ENCODE measurements around the gene DDR2.
"Not testable (repeated sequence)": the region's sequence is repeated elsewhere in the genome, so short reads cannot be mapped to it uniquely, and the experiment has no call there.

DDR2 gene

DNA sequence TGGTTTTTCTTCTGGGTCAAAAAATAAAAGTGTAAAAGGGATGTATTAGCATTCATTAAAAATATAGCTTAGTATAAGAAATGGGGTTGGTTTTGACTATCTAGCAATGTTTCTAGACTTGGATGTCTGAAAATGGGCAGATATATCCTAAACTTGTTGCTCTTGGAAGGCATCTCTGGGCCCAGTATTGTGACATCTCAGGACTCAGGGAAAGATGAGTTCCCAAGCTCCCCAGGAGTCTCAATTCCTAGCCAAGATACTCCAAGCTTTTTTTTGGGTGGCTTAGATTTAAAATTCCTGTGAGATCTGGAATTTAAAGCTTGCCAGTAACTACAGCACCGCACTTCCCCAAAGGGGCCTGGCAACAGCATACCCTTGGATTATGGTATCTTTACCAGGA is 146.8 kb downstream of the DDR2 start:
- DNase-seq (ENCODE audit: low spot score) = no peak

DNA sequence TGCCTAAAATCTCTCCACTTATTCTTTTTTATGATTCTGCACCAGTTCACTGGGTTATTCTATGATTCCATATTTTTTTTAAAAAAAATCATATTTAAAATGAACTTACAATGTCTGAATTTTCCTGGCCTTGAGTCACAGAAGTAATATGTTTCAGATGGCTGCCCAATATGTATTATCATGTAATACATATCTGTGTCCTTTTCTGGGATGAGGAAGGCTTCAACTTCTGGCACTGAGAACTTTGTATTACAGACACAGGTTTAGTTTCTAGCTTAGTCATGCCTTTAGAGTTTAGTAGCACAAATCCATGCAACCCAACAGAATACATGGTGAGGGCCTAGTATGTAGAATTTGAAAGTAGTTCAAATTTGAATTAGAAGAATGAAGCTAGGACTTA is 150.4 kb downstream of the DDR2 start:
- DNase-seq (ENCODE audit: low spot score) = no peak

DNA sequence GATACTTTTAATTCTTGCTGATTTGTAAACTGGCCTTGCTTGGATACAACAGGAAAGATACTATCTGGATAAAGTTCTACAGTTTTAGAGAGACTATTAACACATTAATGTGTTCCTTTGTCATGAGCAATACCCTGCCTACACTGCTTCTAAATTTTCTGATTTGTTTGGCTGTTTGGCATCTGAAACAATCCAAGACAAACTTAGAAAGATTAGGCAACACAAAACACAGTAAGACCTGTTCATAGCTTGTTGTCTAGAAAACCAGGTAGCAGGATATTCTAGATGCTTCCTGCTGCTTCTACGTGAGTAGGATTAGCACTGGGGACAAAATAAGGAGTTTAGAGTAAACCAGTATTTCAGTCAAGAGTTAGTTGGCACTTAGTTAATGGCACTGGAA is 152.7 kb downstream of the DDR2 start:
- DNase-seq (ENCODE audit: low spot score) = not testable (repeated sequence)

- DNase-seq (ENCODE audit: low spot score) = not testable (repeated sequence)
These were observed 156.5 kb downstream of the DDR2 start for GRCh38 chr1:162788783-162789182.

GRCh38 chr1:162790303-162790984 is 158.2 kb downstream of the DDR2 start, which contains the start of gene HSD17B7:
HSD17B7 (plus strand) TSS chr1:162790702; CDS start chr1:162790801, 99 bp downstream.
- peak; percentile 80 for DNase-seq (ENCODE audit: low spot score)

GRCh38 chr1:162790985-162791357 is 158.7 kb downstream of the DDR2 start:
- DNase-seq (ENCODE audit: low spot score) = peak; percentile 41

GRCh38 chr1:162794284-162794683 is 162.0 kb downstream of the DDR2 start:
- not testable (repeated sequence) for DNase-seq (ENCODE audit: low spot score)

DNA sequence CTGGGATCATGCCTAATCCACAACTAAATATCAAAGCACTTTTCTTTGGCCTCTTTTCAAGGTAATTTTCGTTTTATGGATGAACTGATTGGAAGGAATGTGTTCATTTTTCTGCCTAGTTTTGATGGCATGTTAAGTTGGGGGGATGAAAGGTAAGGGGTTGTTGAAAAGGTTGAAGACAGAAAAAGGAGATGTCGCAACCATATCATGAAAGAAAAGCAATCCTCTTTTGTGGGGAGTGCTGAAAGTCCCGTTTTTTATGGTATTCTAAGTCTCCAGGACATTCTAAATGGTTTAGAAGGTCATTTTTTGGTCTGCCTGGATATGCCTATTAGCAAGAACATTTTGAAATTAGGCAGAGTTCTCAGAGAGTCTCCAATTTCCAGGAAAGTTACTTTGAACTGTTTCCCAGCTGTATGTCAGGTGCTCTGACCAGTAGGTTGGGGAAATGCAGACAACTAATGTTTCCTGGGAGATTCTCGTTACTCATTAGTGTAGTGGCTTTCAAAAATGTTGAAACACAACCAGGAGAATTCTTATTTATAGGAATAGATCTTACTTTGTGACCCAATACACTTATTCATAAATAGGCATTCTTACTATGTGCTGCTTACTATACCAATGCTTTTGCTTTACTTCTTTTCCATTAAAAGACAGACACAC is 164.5 kb downstream of the DDR2 start:
- not testable (repeated sequence) for DNase-seq (ENCODE audit: low spot score)

DNA sequence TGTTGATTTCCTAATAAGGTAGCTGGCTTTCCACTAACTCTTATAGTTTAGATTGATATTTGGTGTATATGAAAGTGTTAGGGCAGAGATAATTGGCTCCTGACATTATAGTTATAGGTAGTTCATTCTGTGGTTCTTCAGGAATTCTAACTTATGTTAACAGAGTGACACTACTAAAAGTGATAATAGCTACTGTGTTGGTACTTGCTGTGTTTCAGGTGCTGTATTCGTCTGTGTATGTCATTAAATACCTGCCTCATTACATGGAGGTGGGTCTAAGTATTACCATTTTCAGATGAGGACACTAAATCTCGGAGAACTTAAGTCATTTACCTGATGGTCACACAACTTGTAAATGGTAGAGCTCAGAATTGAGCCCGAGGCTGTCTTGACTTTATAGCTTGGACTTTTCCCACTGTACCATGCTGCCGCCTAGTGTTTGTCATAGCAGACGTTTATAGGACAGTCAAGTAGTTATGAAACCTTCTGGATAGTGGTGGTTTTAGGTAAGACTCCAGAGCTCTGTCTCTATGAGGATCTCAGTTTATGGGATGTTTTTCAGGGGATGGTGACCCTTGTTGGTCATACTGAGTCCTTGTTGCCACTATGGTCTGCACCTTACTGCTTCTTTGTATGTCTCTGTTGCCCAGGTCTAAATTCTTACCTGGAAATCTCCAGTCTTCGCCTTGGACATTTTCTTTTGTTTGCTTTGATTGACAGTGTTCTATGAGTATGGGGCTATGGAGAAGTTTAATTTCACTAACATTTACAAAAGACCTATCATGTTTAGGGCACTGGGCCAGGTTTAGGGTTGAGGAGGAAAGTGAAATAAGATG is 167.9 kb downstream of the DDR2 start:
- DNase-seq (ENCODE audit: low spot score) = peak; percentile 59

DNA sequence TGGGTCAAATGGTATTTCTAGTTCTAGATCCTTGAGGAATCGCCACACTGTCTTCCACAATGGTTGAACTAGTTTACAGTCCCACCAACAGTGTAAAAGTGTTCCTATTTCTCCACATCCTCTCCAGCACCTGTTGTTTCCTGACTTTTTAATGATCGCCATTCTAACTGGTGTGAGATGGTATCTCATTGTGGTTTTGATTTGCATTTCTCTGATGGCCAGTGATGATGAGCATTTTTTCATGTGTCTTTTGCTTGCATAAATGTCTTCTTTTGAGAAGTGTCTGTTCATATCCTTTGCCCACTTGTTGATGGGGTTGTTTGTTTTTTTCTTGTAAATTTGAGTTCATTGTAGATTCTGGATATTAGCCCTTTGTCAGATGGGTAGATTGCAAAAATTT is 175.2 kb downstream of the DDR2 start:
- DNase-seq (ENCODE audit: low spot score) = not testable (repeated sequence)

- DNase-seq (ENCODE audit: low spot score) = not testable (repeated sequence)
These were observed 180.1 kb downstream of the DDR2 start for GRCh38 chr1:162812357-162812756.

GRCh38 chr1:162818136-162818535 is 185.9 kb downstream of the DDR2 start:
- DNase-seq (ENCODE audit: low spot score) = not testable (repeated sequence)

GRCh38 chr1:162818666-162819065 is 186.4 kb downstream of the DDR2 start:
- DNase-seq (ENCODE audit: low spot score) = not testable (repeated sequence)

GRCh38 chr1:162822391-162823200 is 190.3 kb downstream of the DDR2 start:
- no peak for DNase-seq (ENCODE audit: low spot score)

DNA sequence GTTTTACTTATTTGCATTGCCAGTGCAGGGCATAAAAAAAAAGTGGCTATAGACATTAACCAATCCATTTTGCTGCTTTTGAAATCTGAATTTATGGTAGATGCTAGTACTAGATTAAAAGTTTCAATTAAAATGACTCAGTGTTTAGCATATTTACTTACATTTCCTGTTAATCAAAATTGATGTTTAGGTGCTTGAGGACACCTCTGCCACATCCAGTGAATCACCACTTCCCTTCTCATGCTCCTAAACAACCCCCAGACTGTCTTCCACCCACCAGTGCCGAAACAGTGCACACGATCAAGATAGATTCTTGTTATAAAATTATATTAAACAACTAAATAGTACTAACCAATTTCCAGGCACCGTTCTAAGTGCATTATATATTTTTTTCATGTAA is 191.0 kb downstream of the DDR2 start:
- DNase-seq (ENCODE audit: low spot score) = no peak

DNA sequence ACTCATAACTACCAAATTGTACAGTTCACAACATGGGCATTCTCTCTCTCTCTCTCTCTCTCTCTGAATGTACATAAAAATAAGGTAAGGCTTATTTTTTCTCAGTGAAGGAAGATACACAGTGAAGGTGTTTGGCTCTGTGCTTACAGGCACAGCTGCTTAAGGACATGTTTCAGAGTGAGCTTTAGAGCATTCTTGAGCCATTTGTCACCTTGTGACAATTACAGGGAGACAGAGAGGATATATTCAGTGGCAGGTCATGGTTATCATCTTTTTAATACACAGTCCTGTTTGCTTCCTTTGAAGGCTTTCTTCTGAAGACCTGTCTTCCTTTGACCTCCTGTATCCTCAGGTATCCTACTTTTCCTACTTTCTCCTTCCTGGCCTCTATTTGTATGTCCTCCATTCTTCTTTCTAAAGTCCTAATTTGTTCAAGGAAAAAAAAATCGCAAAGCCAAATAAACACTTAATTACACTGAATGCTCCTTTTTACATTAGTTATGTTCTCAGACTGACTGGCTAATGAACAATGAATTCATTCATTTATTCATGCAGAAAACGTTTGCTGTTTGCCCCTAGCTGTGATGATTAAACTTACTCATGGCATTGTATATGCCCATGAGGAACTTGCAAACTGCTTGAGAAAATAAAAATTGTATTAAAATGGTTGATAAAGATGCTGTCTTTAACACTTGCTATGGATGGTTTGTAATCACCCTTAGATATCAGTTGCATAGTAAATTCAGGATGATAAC is 191.7 kb downstream of the DDR2 start:
- no peak for DNase-seq (ENCODE audit: low spot score)

DNA sequence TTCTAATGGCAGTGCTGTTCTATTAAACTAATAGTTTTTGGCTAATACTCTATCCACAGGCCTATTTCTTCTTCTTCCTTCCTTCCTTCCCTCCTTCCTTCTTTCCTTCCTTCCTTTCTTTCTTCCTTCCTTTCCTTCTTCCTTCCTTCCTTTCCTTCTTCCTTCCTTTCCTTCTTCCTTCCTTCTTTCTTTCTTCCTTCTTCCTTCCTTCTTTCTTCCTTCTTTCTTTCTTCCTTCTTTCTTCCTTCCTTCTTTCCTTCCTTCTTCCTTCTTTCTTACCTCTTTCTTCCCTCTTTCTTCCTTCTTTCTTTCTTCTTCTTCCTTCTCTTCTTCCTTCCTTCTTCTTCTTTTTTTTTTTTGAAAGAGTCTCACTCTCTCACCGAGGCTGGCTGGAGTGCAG is 197.0 kb downstream of the DDR2 start:
- DNase-seq (ENCODE audit: low spot score) = no peak

GRCh38 chr1:162832470-162832869 is 200.2 kb downstream of the DDR2 start:
- DNase-seq (ENCODE audit: low spot score) = no peak

GRCh38 chr1:162835157-162835899 is 203.1 kb downstream of the DDR2 start:
- no peak for DNase-seq (ENCODE audit: low spot score)

Measured in hematopoietic multipotent progenitor cell treated with erythropoietin and hydrocortisone succinate and interleukin-3 and kit ligand, for 17 days (in vitro differentiated cells).